HG03469 (cell line): Measurements from ENCODE around the gene ASAP2.
"Not testable (repeated sequence)": the region's sequence is repeated elsewhere in the genome, so short reads cannot be mapped to it uniquely, and the experiment has no call there.

Experiments
- ATAC-seq: cut with Tn5 transposase; IDR thresholded peaks from one replicate; pipeline ENCODE4 v1.9.1; 2021; ENCODE audit warnings: mild to moderate bottlenecking, moderate library complexity, moderate number of reproducible peaks; ENCODE audit not compliant: unreplicated experiment

The ASAP2 gene

GRCh38 chr2:9210030-9210429 is 3.4 kb downstream of the ASAP2 start:
- ATAC-seq: no peak

- no peak for ATAC-seq
Measured at GRCh38 chr2:9211496-9211895, 4.9 kb downstream of the ASAP2 start.

GRCh38 chr2:9212010-9212635 is 5.5 kb downstream of the ASAP2 start:
- ATAC-seq: no peak

- ATAC-seq: no peak
Measured at GRCh38 chr2:9212661-9213411, 6.2 kb downstream of the ASAP2 start.

GRCh38 chr2:9213477-9214051 is 7.0 kb downstream of the ASAP2 start:
- ATAC-seq: no peak

GRCh38 chr2:9214873-9215272 is 8.3 kb downstream of the ASAP2 start:
- no peak for ATAC-seq

GRCh38 chr2:9215680-9216079 is 9.1 kb downstream of the ASAP2 start:
- no peak for ATAC-seq

GRCh38 chr2:9216143-9216542 is 9.5 kb downstream of the ASAP2 start:
- ATAC-seq: not testable (repeated sequence)

- no peak for ATAC-seq
Measured at GRCh38 chr2:9217838-9218770, 11.5 kb downstream of the ASAP2 start.

- ATAC-seq: no peak
Measured at GRCh38 chr2:9219027-9219445, 12.4 kb downstream of the ASAP2 start.

- no peak for ATAC-seq
Measured at GRCh38 chr2:9220201-9220600, 13.6 kb downstream of the ASAP2 start.

GRCh38 chr2:9221223-9221622 is 14.6 kb downstream of the ASAP2 start:
- ATAC-seq: no peak

GRCh38 chr2:9222239-9222892 is 15.8 kb downstream of the ASAP2 start:
- ATAC-seq: no peak

GRCh38 chr2:9222893-9223287 is 16.3 kb downstream of the ASAP2 start:
- ATAC-seq: no peak

- no peak for ATAC-seq
Measured at GRCh38 chr2:9225806-9226205, 19.2 kb downstream of the ASAP2 start.

GRCh38 chr2:9226458-9227380 is 20.1 kb downstream of the ASAP2 start:
- ATAC-seq: no peak

GRCh38 chr2:9228088-9228751 is 21.6 kb downstream of the ASAP2 start:
- no peak for ATAC-seq

- ATAC-seq: no peak
Measured at GRCh38 chr2:9228781-9229469, 22.3 kb downstream of the ASAP2 start.

GRCh38 chr2:9229470-9229820 is 22.8 kb downstream of the ASAP2 start:
- no peak for ATAC-seq
